Gastroesophageal sphincter (tissue), 3 donors: ENCODE data around the gene MED22.

ENCODE experiments used
- CTCF ChIP-seq, 4 experiments: fragments of 200-600 bp in 2 of 4; fragments of 450-650 bp in 2 of 4; sonication (generic) in 1 of 4; IDR thresholded peaks; one replicate each; pipeline ENCODE4 v1.5.1; 2017 to 2019; ENCODE audit warnings: antibody characterized with exemption in 4 of 4, mild to moderate bottlenecking in 2 of 4, moderate library complexity in 2 of 4
- POLR2A ChIP-seq, 2 donors: fragments of 450-650 bp; IDR thresholded peaks; one replicate each; pipeline ENCODE4 v1.6.1; 2017; ENCODE audit warnings: antibody characterized with exemption in 2 of 2, mild to moderate bottlenecking in 2 of 2, moderate library complexity in 1 of 2
- POLR2AphosphoS5 ChIP-seq: sonication (generic); formaldehyde crosslinking; IDR thresholded peaks from one replicate; pipeline ENCODE4 v1.6.1; 2017; ENCODE audit warnings: antibody characterized with exemption

- TF ChIP-seq CTCF (IDR thresholded peaks at IDR 0.05) (no peak), POLR2AphosphoS5 (no peak), POLR2A (IDR thresholded peaks at IDR 0.05) (no peak)
Measured at GRCh38 chr9:133386338-133386737, 38.4 kb upstream of the MED22 start.
